HG03095 (cell line): ENCODE measurements around the gene GTF2A2.
"Not testable (repeated sequence)": the region's sequence is repeated elsewhere in the genome, so short reads cannot be mapped to it uniquely, and the experiment has no call there.

Experiments used
- ATAC-seq: cut with Tn5 transposase; IDR thresholded peaks from one replicate; pipeline ENCODE4 v1.9.1; 2021; ENCODE audit warnings: moderate library complexity; ENCODE audit not compliant: unreplicated experiment

Gene GTF2A2

DNA sequence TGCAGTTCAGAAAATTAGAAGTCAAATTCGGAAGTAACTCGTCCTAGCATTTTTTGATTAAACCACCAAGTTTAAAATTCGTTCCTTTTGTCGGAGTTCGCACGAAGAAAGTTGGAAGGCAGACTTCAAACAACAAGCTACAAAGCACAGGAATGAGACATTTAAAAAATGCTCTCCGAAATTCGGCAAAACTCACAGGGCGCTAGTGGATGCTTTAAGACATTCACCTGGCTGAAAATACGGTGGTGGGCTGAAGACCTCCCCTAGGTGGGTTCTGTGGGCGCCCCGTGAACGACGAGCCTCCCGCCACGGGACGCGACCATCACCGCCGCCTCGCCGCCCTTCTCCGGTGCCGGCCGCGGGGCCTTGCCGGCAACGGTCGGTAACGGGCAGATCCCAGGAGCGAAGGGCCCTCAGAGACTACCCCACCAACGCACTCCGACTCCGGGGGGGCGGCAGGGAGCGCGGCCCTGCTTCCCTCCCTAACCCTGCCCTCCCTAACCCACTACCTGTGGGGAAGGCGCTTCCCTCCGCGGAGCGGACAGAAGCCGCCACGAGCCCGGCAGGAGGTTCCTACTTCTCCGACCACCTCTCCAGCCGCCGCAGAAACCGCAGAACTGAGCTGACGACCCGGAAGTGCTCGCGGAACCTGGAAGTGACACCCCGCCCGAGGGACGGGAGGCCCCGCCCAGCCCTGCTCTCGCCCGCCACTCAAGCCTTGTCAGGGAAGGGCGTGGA, at the start of gene GTF2A2:
Gene GTF2A2 (minus strand): TSS at position 619 of the 738 bp plus-strand sequence. CDS start 5,238 bp downstream, outside the sequence.
- peak; percentile 96 for ATAC-seq

DNA sequence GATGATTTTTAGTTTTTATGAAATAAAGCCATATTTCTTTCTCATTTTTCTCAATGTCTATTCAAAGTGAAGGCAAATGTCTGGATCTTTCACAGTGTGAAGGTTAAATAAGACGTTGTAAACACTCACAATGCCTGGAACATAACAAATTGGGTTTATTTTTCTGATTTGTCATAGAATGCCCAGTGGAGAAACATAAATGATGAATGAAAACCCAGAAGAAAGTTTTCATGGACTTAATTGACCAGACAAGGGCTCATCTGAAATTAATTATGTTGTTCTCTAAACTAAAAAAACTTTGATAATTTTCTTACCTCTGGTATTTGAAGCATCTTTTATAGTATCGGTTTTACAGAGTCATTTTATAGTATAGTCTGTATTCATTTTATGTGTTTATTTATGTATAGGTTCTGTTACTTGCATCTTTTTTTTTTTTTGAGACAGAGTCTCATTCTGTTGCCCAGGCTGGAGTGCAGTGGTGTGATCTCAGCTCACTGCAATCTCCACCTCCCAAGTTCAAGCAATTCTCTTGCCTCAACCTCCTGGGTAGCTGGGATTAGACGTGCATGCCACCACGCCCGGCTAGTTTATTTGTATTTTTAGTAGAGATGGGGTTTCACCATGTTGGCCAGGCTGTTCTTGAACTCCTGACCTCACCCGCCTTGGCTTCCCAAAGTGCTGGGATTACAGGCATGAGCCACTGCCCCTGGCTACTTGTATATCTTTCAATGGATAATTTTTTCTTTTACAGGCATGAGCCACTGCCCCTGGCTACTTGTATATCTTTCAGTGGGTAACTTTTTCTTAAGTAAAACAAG, 46.9 kb upstream of the GTF2A2 start:
- no peak for ATAC-seq

DNA sequence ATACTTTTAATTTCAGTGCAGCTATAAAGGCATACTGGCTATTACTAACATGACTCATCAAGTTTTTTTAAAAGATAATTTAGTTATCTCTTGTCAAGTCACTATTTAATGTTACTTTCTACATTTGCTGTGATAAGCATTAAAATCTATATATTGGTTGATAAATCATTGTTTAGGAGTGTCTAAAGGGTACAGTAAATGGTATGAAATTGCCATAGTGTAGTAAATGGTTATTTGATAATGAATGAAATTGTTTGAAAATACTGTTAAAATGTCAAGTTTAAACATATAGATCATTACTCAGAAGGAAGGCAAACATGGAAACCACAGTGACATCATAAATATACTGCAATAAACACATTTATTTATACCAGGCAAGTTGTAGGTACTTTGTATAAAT, 45.0 kb upstream of the GTF2A2 start:
- no peak for ATAC-seq

- no peak for ATAC-seq
These were observed 44.6 kb upstream of the GTF2A2 start for GRCh38 chr15:59701880-59702279.

- ATAC-seq, result no peak
These were observed 42.6 kb upstream of the GTF2A2 start for GRCh38 chr15:59699810-59700431.

GRCh38 chr15:59698065-59698464, 40.8 kb upstream of the GTF2A2 start:
- not testable (repeated sequence) for ATAC-seq

- ATAC-seq, result no peak
These were observed 39.0 kb upstream of the GTF2A2 start for GRCh38 chr15:59696332-59696731.

GRCh38 chr15:59694779-59695178, 37.5 kb upstream of the GTF2A2 start:
- no peak for ATAC-seq

GRCh38 chr15:59691194-59691805, 34.0 kb upstream of the GTF2A2 start:
- no peak for ATAC-seq

- no peak for ATAC-seq
These were observed 32.4 kb upstream of the GTF2A2 start for GRCh38 chr15:59689626-59690236.

DNA sequence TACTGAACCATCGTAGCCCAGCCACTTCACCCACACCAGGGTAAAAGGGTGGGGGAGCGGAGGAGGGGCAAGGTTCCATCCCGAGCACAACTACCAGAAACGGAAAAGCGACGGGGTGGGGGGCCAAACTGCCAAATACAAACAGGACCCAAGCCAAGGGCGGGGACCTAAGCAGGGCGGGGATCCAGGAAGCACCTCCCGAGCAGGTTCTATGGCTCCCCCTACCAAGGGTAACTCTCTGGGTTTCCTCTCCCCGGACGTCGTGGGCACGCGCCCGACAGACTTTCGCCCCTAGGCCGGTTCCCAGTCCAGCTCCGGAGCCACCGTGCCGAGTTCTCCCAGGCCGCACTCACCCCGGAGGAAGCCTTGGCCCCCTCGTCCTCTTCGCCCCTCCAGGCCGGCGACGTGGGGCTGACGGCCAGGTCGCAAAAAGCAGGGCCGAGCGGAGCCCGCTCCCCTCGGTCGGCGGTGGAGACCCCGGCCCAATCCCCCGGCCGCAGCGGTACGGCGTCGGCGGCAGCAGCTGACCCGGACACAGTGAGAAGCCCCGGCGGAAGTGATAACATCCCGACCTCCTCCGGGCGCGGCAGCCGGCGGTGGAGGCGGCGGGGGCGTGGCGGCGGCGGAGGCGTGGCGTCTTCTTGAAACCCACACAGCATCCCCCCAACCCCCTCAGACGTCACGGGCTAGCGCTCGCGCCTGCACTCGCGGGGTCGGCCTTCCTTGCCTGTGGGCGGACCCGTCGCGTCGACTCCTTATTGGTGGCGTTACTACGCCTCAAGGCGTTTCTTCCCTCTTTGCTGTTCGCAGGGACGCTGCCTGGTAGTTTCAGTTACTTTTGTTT, 31.7 kb upstream of the GTF2A2 start, which contains the start of gene BNIP2:
Gene BNIP2 (minus strand): TSS at position 539 of the 844 bp plus-strand sequence. CDS start 6,863 bp downstream, outside the sequence.
- peak; percentile 87 for ATAC-seq

- ATAC-seq, result no peak
These were observed 31.1 kb upstream of the GTF2A2 start for GRCh38 chr15:59688423-59688781.

DNA sequence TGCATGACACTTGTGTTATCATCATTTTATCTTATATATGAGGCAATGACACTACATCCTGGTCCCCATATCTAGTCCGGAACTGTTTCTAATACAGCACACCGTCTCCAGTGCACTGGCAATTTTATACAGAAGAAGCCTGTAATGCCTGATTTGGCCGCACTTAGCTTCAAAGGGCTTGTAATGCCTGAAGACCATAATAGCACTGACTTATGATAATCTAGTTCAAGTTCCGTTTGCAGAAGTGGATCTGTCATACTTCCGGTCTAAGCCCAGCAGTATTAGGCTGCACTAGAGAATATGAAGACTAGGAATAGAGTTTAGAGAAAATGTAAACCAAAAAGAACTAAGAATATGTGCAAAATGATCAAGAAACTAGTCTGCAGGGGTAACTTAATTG, 30.5 kb upstream of the GTF2A2 start:
- ATAC-seq, result no peak

- no peak for ATAC-seq
These were observed 29.1 kb upstream of the GTF2A2 start for GRCh38 chr15:59686389-59686788.

DNA sequence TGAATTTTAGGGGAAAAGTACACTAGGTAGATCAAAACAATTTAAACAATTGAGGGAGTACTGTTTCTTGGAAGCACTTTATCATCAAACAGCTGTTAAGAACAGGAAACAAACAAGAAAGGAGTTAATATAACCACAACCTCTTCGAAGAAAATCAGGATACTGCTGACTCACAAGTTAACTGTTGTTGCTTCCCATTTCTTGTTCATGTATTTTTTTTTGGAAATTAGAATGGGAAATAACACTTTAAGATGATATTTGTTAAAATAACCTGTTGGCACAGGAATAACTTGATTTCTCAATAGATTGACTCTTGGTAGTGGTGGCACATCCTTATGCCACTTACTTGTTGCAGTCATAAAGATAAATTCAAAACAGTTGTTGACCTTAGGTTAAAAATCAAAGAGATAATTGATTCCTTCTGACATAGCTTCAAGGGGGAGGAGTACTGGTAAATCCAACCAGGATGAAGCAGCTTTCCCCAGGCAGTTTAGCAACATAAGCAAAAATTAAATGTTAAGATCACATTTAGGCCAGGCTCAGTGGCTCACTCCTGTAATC, 28.5 kb upstream of the GTF2A2 start:
- ATAC-seq, result no peak

GRCh38 chr15:59680870-59681269, 23.6 kb upstream of the GTF2A2 start:
- ATAC-seq, result no peak

DNA sequence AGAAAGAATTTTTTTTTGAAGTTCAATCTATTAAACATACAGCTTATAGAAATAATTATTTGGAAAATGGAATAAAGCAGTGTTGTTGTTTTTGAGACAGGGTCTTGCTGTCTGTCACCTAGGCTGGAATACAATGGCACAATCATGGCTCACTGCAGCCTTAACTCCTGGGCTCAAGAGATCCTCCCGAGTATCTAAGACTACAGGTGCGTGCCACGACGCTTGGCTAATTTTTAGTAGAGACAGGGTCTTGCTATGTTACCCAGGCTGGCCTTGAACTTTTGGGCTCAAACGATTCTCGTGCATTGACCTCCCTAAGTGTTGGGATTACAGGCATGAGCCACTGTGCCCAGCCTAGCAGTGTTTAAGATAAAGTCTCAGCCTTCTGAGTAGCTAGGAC, 23.0 kb upstream of the GTF2A2 start:
- ATAC-seq, result no peak

DNA sequence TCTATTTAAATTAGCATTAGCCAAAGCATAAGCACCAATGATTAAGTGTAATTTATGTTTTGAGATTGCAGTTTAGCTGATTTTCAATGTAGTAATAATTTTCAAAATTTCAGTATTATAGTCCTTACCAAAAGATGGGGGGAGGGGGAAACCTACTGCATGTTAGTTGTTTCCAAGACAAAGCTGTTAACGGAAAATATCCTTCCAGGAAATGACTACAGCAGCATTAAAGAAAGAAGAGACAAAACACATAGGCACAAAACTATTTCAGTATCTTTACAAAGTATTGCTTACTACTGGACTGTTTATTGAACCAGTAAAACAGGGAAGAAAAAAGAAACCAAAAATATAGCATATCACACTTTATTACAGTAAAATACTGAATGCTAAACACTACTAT, 21.3 kb upstream of the GTF2A2 start:
- ATAC-seq, result no peak

DNA sequence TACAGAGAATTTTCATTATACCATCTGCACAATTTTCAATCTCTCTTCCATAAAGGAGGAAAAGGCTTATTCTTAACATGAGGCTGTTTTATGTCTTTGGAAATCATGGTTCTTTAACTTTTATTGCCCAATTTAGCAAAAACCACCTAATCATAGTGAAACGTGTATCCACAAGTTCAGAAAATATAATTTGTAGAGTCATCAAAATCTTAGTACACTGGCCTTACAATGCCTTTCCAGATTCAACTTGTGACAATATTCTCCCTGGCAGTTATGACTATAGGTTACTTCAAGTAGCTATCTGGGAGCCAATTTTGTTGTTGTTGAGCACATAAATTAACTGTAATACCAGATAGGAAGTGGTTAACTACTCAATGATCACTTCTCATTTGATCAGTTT, 20.9 kb upstream of the GTF2A2 start:
- no peak for ATAC-seq

DNA sequence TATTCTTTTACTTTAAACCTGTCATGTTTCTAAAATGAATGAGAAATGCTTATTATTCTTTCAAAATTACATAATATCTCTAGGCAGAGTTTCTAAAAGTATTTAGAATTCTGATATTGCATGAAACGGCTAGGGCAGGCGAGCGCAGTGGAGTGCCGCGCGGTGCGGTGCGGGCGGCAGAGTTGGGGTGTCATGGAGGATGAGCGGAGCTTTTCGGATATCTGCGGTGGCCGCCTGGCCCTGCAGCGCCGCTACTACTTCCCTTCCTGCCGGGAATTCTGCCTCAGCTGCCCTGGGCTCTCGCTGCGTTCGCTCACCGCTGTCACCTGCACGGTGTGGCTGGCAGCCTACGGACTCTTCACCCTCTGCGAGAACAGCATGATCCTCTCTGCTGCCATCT, 19.2 kb upstream of the GTF2A2 start:
- no peak for ATAC-seq
